PFSK-1 (cell line): ENCODE measurements around the gene C1orf35. TPM values are rescaled to one million over a fixed set of nuclear protein-coding genes. Genes with fewer than 3 reads are reported as not detected.

Experiments used
- FOXP2 ChIP-seq: optimal IDR thresholded peaks from 2 replicates; pipeline ENCODE3; 2011; ENCODE audit warnings: borderline replicate concordance, control low read depth, inconsistent platforms; ENCODE audit not compliant: insufficient read depth; ENCODE audit errors: extremely low read length, extremely low read depth
- POLR2AphosphoS5 ChIP-seq: IDR thresholded peaks from 2 replicates; pipeline ENCODE4 v1.6.1; 2012; ENCODE audit warnings: low read depth, mild to moderate bottlenecking, control low read depth, low read length, moderate library complexity
- SIN3A ChIP-seq: IDR thresholded peaks from 2 replicates; pipeline ENCODE4 v1.6.1; 2012; ENCODE audit warnings: mild to moderate bottlenecking, low read length, moderate library complexity, borderline replicate concordance; ENCODE audit not compliant: insufficient read depth
- TAF1 ChIP-seq: IDR thresholded peaks from 2 replicates; pipeline ENCODE4 v1.6.1; 2012; ENCODE audit warnings: low read length, control low read depth, borderline replicate concordance; ENCODE audit not compliant: insufficient read depth
- polyA plus RNA-seq: library from polyadenylated mRNA; unstranded; fragments of >200 nt; gene quantifications from one replicate; pipeline ENCODE4 v1.2.1, GENCODE V29; 2012; ENCODE audit warnings: low read depth, missing spikeins; ENCODE audit not compliant: insufficient read length
- TF ChIP-seq, protein P1 (sequence below), 2 experiments: IDR thresholded peaks; 2 replicates each; pipeline versions ENCODE4 v1.6.1 to v1.8.0; 2011 to 2012; ENCODE audit warnings: low read depth in 2 of 2, low read length in 2 of 2, control low read depth in 1 of 2, inconsistent platforms in 1 of 2, mild to moderate bottlenecking in 1 of 2, moderate library complexity in 1 of 2; ENCODE audit not compliant: insufficient read depth in 1 of 2

C1orf35 gene
- 36.5 TPM for polyA plus RNA-seq

GRCh38 chr1:228102791-228103620 lies at the start of gene C1orf35:
Gene C1orf35 (minus strand): TSS chr1:228103325. CDS start chr1:228103227, 98 bp downstream.
- TF ChIP-seq, protein P1, sequence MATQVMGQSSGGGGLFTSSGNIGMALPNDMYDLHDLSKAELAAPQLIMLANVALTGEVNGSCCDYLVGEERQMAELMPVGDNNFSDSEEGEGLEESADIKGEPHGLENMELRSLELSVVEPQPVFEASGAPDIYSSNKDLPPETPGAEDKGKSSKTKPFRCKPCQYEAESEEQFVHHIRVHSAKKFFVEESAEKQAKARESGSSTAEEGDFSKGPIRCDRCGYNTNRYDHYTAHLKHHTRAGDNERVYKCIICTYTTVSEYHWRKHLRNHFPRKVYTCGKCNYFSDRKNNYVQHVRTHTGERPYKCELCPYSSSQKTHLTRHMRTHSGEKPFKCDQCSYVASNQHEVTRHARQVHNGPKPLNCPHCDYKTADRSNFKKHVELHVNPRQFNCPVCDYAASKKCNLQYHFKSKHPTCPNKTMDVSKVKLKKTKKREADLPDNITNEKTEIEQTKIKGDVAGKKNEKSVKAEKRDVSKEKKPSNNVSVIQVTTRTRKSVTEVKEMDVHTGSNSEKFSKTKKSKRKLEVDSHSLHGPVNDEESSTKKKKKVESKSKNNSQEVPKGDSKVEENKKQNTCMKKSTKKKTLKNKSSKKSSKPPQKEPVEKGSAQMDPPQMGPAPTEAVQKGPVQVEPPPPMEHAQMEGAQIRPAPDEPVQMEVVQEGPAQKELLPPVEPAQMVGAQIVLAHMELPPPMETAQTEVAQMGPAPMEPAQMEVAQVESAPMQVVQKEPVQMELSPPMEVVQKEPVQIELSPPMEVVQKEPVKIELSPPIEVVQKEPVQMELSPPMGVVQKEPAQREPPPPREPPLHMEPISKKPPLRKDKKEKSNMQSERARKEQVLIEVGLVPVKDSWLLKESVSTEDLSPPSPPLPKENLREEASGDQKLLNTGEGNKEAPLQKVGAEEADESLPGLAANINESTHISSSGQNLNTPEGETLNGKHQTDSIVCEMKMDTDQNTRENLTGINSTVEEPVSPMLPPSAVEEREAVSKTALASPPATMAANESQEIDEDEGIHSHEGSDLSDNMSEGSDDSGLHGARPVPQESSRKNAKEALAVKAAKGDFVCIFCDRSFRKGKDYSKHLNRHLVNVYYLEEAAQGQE (IDR thresholded peaks at IDR 0.05; ENCODE audit: insufficient read depth in 1 of 2, low read depth in 2 of 2, low read length in 2 of 2) = no peak
- TF ChIP-seq POLR2AphosphoS5 (peak; percentile 53; the same call in 1 of the 2 replicates), TAF1 (0 out of 2 replicates have a peak, but pooled peaks have one; percentile 39), SIN3A (peak; percentile 7; the same call in 1 of the 2 replicates), FOXP2 (no peak)

GRCh38 chr1:228152918-228153258 lies 49.8 kb upstream of the C1orf35 start:
- no peak for TF ChIP-seq SIN3A
- TF ChIP-seq POLR2AphosphoS5 = no peak
- TF ChIP-seq TAF1 = no peak
- TF ChIP-seq FOXP2 = no peak
- TF ChIP-seq, protein P1 (IDR thresholded peaks at IDR 0.05; ENCODE audit: insufficient read depth in 1 of 2, low read depth in 2 of 2, low read length in 2 of 2) = no peak

GRCh38 chr1:228152097-228152917 lies 49.2 kb upstream of the C1orf35 start:
- TF ChIP-seq FOXP2 (no peak), POLR2AphosphoS5 (no peak), TAF1 (no peak), SIN3A (no peak)
- TF ChIP-seq, protein P1 (IDR thresholded peaks at IDR 0.05; ENCODE audit: insufficient read depth in 1 of 2, low read depth in 2 of 2, low read length in 2 of 2) = no peak

- TF ChIP-seq FOXP2 (no peak), SIN3A (no peak), TAF1 (no peak), POLR2AphosphoS5 (no peak)
- TF ChIP-seq, protein P1 (IDR thresholded peaks at IDR 0.05; ENCODE audit: insufficient read depth in 1 of 2, low read depth in 2 of 2, low read length in 2 of 2) = no peak
Observed at GRCh38 chr1:228151180-228151925, 48.2 kb upstream of the C1orf35 start.
